GM23338 (cell line): ENCODE measurements around the gene PGS1. TPM values are rescaled to one million over a fixed set of nuclear protein-coding genes. Genes with fewer than 3 reads are reported as not detected.

Experiments used
- ATAC-seq: fragments of 200-7000 bp; cut with Tn5 transposase; 3 replicates; pipeline ENCODE4 v1.9.1; 2020
- DNase-seq: peaks from one replicate; pipeline ENCODE4 v3.0.0-alpha.2; 2015; ENCODE audit warnings: low spot score
- H2AFZ ChIP-seq: fragments of 200-600 bp; sonication (generic); 2 replicates; pipeline ENCODE4 v1.8.0; 2016; ENCODE audit warnings: antibody characterized with exemption, mild to moderate bottlenecking, moderate library complexity
- H3F3A ChIP-seq: fragments of 200-600 bp; sonication (generic); replicated peaks from 2 replicates; pipeline ENCODE4 v1.8.0; 2017; ENCODE audit warnings: antibody characterized with exemption, mixed run types, low read depth
- H3K27ac ChIP-seq: fragments of 200-600 bp; sonication (generic); 2 replicates; pipeline ENCODE4 v1.6.1; 2016; ENCODE audit warnings: low read depth
- H3K27me3 ChIP-seq: fragments of 200-600 bp; sonication (generic); 2 replicates; pipeline ENCODE4 v1.8.0; 2016; ENCODE audit warnings: mild to moderate bottlenecking, mixed run types, moderate library complexity; ENCODE audit not compliant: insufficient read depth
- H3K36me3 ChIP-seq: fragments of 200-600 bp; sonication (generic); 2 replicates; pipeline ENCODE4 v1.8.0; 2016; ENCODE audit warnings: mild to moderate bottlenecking; ENCODE audit not compliant: insufficient read depth
- H3K4me1 ChIP-seq: fragments of 200-600 bp; sonication (generic); 2 replicates; pipeline ENCODE4 v1.8.0; 2016; ENCODE audit warnings: mild to moderate bottlenecking, moderate library complexity; ENCODE audit not compliant: insufficient read depth
- H3K4me2 ChIP-seq: fragments of 200-600 bp; sonication (generic); 2 replicates; pipeline ENCODE4 v1.7.1; 2017; ENCODE audit warnings: mixed run types
- H3K4me3 ChIP-seq: fragments of 200-600 bp; sonication (generic); 2 replicates; pipeline ENCODE4 v1.6.1; 2016; ENCODE audit warnings: mixed run types
- H3K79me2 ChIP-seq: fragments of 200-600 bp; sonication (generic); replicated peaks from 2 replicates; pipeline ENCODE4 v1.8.0; 2017; ENCODE audit warnings: mild to moderate bottlenecking; ENCODE audit not compliant: insufficient read depth
- H3K9me2 ChIP-seq: fragments of 200-600 bp; sonication (generic); 2 replicates; pipeline ENCODE4 v1.8.0; 2017; ENCODE audit not compliant: insufficient read depth
- H4K20me1 ChIP-seq: fragments of 200-600 bp; sonication (generic); replicated peaks from 2 replicates; pipeline ENCODE4 v1.8.0; 2017; ENCODE audit warnings: mild to moderate bottlenecking; ENCODE audit not compliant: insufficient read depth
- H3K27ac Mint-ChIP-seq: 2 replicates; pipeline ENCODE4 v1.8.0; 2020; ENCODE audit warnings: inconsistent platforms, mild to moderate bottlenecking, moderate library complexity, mixed read lengths
- H3K27me3 Mint-ChIP-seq: 3 replicates; pipeline ENCODE4 v1.8.0; 2022; ENCODE audit warnings: low read depth, mild to moderate bottlenecking, moderate library complexity, mixed read lengths, inconsistent platforms; ENCODE audit not compliant: insufficient read depth, poor library complexity
- H3K36me3 Mint-ChIP-seq: 3 replicates; pipeline ENCODE4 v1.8.0; 2021; ENCODE audit warnings: low read depth, mild to moderate bottlenecking, inconsistent platforms, moderate library complexity, mixed read lengths
- H3K4me1 Mint-ChIP-seq: 3 replicates; pipeline ENCODE4 v1.8.0; 2020; ENCODE audit warnings: mild to moderate bottlenecking, inconsistent platforms, mixed read lengths
- H3K4me3 Mint-ChIP-seq: 3 replicates; pipeline ENCODE4 v1.8.0; 2021; ENCODE audit warnings: moderate library complexity, mild to moderate bottlenecking, inconsistent platforms, mixed read lengths
- H3K9me3 Mint-ChIP-seq: 3 replicates; pipeline ENCODE4 v1.8.0; 2020; ENCODE audit warnings: moderate library complexity, mild to moderate bottlenecking, inconsistent platforms, mixed read lengths
- CREB1 ChIP-seq: fragments of 250-450 bp; sonication (Bioruptor Pico); IDR thresholded peaks from 2 replicates; pipeline ENCODE4 v1.5.0; 2020; ENCODE audit warnings: low read depth, mild to moderate bottlenecking, moderate library complexity
- CTCF ChIP-seq, 2 experiments: fragments of 200-600 bp in 1 of 2; sonication (generic) in 1 of 2; conservative IDR thresholded peaks; 2 replicates each; pipeline versions ENCODE4 v1.5.1 to v1.6.1; 2016 to 2017; ENCODE audit warnings: antibody characterized with exemption in 2 of 2, low read depth in 2 of 2, mild to moderate bottlenecking in 2 of 2, moderate library complexity in 1 of 2
- ETS1 ChIP-seq: IDR thresholded peaks from 2 replicates; pipeline ENCODE4 v1.6.1; 2016; ENCODE audit warnings: antibody characterized with exemption
- EZH2 ChIP-seq: fragments of 200-600 bp; sonication (generic); IDR thresholded peaks from one replicate; pipeline ENCODE4 v1.8.0; 2017; ENCODE audit warnings: antibody characterized with exemption, mild to moderate bottlenecking, low read depth; ENCODE audit not compliant: unreplicated experiment
- EZH2phosphoT487 ChIP-seq: fragments of 200-600 bp; sonication (generic); IDR thresholded peaks from one replicate; pipeline ENCODE4 v1.8.1; 2018; ENCODE audit warnings: antibody characterized with exemption; ENCODE audit not compliant: unreplicated experiment
- JUNB ChIP-seq: IDR thresholded peaks from one replicate; pipeline ENCODE4 v1.6.1; 2016; ENCODE audit warnings: antibody characterized with exemption; ENCODE audit not compliant: unreplicated experiment
- NANOG ChIP-seq: IDR thresholded peaks from 2 replicates; pipeline ENCODE4 v1.6.1; 2016; ENCODE audit warnings: antibody characterized with exemption, borderline replicate concordance
- POLR2AphosphoS5 ChIP-seq: IDR thresholded peaks from 2 replicates; pipeline ENCODE4 v1.6.1; 2016; ENCODE audit warnings: antibody characterized with exemption, low read depth
- REST ChIP-seq: IDR thresholded peaks from one replicate; pipeline ENCODE4 v1.6.1; 2018; ENCODE audit warnings: antibody characterized with exemption; ENCODE audit not compliant: unreplicated experiment
- STAT1 ChIP-seq: IDR thresholded peaks from one replicate; pipeline ENCODE4 v1.6.1; 2016; ENCODE audit warnings: antibody characterized with exemption; ENCODE audit not compliant: unreplicated experiment
- ZNF114 ChIP-seq: fragments of 250-450 bp; sonication (Bioruptor Pico); IDR thresholded peaks from 2 replicates; pipeline ENCODE4 v1.5.0; 2020; ENCODE audit warnings: mild to moderate bottlenecking, moderate library complexity
- ZNF331 ChIP-seq: fragments of 250-450 bp; sonication (Bioruptor Pico); IDR thresholded peaks from 2 replicates; pipeline ENCODE4 v1.5.0; 2020; ENCODE audit warnings: low read depth, mild to moderate bottlenecking, moderate library complexity
- polyA plus RNA-seq: library from polyadenylated mRNA; unstranded; fragments of >200 nt; fragmentation: Nextera tagmentation; extraction: Ambion mirVana; gene quantifications from 2 replicates; pipeline ENCODE4 v1.2.1, GENCODE V29; 2016
- total RNA-seq: library from RNA; depleted of rRNA; stranded (reverse); fragments of >200 nt; shearing (Covaris generic); gene quantifications from 2 replicates; pipeline ENCODE4 v1.2.3, GENCODE V29; 2014
- TF ChIP-seq, protein P1 (sequence below): fragments of 250-450 bp; sonication (Bioruptor Pico); IDR thresholded peaks from 2 replicates; pipeline ENCODE4 v1.5.0; 2020; ENCODE audit warnings: mild to moderate bottlenecking, moderate library complexity

Gene PGS1
- total and polyA plus RNA-seq, 2 experiments from 2014 or later, result 43.9 to 67.1 TPM

DNA sequence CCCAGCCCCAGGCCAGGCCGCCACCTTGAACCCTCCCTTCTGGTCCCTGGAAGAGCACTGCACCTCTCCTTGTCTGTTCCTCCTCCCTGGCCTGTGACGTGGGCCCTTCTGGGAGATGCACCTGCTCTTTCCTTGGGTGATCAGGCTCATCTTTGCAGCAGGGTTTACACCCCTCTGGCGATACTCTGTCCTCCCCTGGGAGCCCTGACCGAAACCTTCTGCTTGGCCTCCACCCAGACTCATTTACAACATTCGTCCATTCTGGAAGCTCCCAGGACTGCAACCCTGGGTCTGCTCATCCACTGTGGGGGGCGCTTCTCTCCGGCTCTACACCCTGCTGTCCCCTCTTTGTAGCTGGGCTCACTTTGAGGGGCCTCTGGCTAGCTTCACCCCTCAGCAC lies 73.3 kb downstream of the PGS1 start (continued):
- no peak for TF ChIP-seq POLR2AphosphoS5
- TF ChIP-seq JUNB, result no peak
- no peak for TF ChIP-seq NANOG
- TF ChIP-seq ZNF331 (CRISPR knock-in tag), result no peak
- TF ChIP-seq REST, result no peak
- TF ChIP-seq ETS1, result no peak
- no peak for TF ChIP-seq CTCF (conservative IDR thresholded peaks at IDR 0.05; ENCODE audit: low read depth in 2 of 2)
- no peak for TF ChIP-seq CREB1 (CRISPR knock-in tag)
- no peak for TF ChIP-seq EZH2phosphoT487
- no peak for TF ChIP-seq STAT1
- TF ChIP-seq EZH2, result no peak

- H3F3A ChIP-seq, result no peaks in the 10 kb centered on the region
- ATAC-seq (no peak), DNase-seq (no peak)
- no peaks in the 10 kb centered on the region for H3K79me2 ChIP-seq
- no peaks in the 10 kb centered on the region for H3K9me2 ChIP-seq
- Mint-ChIP-seq H3K4me3 (no peak overlapping the region), H3K27me3 (peaks cover 4% of the 10 kb centered on the region), H3K9me3 (no peaks in the 10 kb centered on the region; the same call in 2 of the 3 replicates), H3K36me3 (no peaks in the 10 kb centered on the region), H3K4me1 (no peaks in the 10 kb centered on the region; the same call in 2 of the 3 replicates), H3K27ac (no peak overlapping the region)
- H3K36me3 ChIP-seq, result no peaks in the 10 kb centered on the region
- no peaks in the 10 kb centered on the region for H3K27me3 ChIP-seq
- H4K20me1 ChIP-seq, result no peaks in the 10 kb centered on the region
- H3K4me3 ChIP-seq, result no peak overlapping the region
- no peak overlapping the region for H3K4me2 ChIP-seq
- no peak overlapping the region for H3K27ac ChIP-seq
- no peaks in the 10 kb centered on the region for H3K4me1 ChIP-seq
- no peak overlapping the region; the same call in 1 of the 2 replicates for H2AFZ ChIP-seq
- TF ChIP-seq, protein P1, sequence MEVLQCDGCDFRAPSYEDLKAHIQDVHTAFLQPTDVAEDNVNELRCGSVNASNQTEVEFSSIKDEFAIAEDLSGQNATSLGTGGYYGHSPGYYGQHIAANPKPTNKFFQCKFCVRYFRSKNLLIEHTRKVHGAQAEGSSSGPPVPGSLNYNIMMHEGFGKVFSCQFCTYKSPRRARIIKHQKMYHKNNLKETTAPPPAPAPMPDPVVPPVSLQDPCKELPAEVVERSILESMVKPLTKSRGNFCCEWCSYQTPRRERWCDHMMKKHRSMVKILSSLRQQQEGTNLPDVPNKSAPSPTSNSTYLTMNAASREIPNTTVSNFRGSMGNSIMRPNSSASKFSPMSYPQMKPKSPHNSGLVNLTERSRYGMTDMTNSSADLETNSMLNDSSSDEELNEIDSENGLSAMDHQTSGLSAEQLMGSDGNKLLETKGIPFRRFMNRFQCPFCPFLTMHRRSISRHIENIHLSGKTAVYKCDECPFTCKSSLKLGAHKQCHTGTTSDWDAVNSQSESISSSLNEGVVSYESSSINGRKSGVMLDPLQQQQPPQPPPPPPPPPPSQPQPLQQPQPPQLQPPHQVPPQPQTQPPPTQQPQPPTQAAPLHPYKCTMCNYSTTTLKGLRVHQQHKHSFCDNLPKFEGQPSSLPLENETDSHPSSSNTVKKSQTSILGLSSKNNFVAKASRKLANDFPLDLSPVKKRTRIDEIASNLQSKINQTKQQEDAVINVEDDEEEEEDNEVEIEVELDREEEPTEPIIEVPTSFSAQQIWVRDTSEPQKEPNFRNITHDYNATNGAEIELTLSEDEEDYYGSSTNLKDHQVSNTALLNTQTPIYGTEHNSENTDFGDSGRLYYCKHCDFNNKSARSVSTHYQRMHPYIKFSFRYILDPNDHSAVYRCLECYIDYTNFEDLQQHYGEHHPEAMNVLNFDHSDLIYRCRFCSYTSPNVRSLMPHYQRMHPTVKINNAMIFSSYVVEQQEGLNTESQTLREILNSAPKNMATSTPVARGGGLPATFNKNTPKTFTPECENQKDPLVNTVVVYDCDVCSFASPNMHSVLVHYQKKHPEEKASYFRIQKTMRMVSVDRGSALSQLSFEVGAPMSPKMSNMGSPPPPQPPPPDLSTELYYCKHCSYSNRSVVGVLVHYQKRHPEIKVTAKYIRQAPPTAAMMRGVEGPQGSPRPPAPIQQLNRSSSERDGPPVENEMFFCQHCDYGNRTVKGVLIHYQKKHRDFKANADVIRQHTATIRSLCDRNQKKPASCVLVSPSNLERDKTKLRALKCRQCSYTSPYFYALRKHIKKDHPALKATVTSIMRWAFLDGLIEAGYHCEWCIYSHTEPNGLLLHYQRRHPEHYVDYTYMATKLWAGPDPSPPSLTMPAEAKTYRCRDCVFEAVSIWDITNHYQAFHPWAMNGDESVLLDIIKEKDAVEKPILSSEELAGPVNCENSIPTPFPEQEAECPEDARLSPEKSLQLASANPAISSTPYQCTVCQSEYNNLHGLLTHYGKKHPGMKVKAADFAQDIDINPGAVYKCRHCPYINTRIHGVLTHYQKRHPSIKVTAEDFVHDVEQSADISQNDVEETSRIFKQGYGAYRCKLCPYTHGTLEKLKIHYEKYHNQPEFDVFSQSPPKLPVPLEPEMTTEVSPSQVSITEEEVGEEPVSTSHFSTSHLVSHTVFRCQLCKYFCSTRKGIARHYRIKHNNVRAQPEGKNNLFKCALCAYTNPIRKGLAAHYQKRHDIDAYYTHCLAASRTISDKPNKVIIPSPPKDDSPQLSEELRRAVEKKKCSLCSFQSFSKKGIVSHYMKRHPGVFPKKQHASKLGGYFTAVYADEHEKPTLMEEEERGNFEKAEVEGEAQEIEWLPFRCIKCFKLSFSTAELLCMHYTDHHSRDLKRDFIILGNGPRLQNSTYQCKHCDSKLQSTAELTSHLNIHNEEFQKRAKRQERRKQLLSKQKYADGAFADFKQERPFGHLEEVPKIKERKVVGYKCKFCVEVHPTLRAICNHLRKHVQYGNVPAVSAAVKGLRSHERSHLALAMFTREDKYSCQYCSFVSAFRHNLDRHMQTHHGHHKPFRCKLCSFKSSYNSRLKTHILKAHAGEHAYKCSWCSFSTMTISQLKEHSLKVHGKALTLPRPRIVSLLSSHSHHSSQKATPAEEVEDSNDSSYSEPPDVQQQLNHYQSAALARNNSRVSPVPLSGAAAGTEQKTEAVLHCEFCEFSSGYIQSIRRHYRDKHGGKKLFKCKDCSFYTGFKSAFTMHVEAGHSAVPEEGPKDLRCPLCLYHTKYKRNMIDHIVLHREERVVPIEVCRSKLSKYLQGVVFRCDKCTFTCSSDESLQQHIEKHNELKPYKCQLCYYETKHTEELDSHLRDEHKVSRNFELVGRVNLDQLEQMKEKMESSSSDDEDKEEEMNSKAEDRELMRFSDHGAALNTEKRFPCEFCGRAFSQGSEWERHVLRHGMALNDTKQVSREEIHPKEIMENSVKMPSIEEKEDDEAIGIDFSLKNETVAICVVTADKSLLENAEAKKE (CRISPR knock-in tag), result no peak
- TF ChIP-seq ZNF331 (CRISPR knock-in tag) (no peak), JUNB (no peak), ZNF114 (CRISPR knock-in tag) (no peak), CREB1 (CRISPR knock-in tag) (no peak)
Observed at GRCh38 chr17:78454346-78454745, 75.9 kb downstream of the PGS1 start.
